GM21723 (cell line): ENCODE results near the gene GRK3.
"Not testable (repeated sequence)": the region's sequence is repeated elsewhere in the genome, so short reads cannot be mapped to it uniquely, and the experiment has no call there.

Source experiments
- ATAC-seq: cut with Tn5 transposase; IDR thresholded peaks from one replicate; pipeline ENCODE4 v1.9.1; 2021; ENCODE audit warnings: mild to moderate bottlenecking, moderate library complexity; ENCODE audit not compliant: unreplicated experiment

GRK3 gene

DNA sequence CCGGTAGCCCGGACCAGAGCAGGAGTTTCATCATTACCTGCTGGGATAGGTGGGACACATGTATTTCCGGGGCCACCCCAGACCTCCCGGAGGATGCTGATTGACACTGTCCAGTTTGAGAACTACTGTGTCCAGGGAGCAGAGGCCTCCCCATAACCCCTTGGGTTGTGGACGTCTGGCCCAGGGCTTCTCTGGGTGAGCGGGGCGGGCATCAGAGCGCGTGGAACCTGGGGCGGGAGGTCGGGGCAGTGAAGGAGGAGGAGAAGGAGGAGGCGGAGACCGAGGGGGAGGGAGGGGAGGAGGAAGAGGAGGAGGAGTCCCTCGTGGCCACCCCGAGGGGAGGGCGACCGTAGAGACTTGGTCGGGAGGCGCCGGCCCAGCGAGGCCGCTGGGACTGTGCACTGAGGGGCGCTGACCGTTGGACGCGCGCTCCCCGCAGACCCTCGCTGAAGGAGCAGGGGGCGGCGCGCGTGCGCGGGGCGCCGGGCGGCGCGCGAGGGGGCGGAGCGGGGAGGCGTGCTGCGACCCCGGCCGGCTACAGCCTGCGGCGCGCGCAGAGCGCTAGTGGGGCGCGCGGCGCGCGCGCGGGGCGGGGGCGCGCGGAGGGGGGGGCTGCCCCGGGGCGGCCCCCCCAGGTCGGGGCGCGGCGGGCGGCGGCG, at the start of gene GRK3:
Gene GRK3, plus strand, starts transcription at position 356 of the 659 bp plus-strand sequence. CDS start 366 bp downstream, outside the sequence.
- peak; percentile 37 for ATAC-seq

DNA sequence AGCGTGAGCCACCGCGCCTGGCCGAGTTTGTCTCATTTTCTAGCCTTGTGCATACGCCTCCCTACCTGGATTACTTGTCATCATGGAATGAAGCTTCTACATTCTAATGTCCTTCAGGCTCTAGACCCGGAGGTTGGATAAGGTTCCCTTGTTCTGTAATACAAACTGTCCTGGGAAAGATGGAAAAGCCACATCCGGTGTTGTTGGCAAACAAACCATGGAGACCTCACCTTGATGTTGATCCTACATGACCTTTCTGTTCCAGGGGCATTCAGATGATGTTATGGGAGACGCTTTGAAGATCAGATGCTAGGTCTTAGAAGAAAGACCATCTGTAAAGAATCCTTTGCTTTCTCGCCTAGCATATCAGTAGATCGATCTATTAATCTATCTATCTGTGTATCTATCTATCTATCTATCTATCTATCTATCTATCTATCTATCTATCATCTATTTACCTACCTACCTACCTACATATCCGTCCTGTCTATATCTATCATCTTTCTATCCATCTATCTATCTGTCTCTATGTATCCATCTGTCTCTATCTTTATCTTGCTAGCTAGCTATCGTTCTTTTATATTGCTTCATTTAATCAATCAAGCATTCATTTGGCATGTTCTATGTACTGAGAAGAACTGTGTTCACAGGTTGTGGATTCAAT, 46.3 kb upstream of the GRK3 start:
- ATAC-seq: no peak

DNA sequence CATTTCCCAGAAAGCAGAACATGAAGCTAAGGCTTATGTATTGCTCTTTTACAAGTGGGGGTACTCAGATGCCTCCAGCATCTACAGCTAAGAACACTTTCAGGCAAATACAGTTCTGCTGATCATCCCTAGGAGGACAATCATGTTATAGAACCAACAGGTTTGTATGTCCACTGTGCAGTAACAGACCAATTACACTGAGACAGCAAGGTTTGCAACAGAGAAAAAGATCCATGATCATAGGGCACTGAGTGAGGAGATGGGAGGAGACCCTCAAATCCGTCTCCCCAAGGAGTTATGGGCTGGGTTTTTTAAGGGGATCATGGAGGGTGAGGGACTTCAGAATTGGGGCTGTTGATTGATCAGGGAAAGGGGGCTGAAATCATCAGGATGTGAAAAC, 39.1 kb upstream of the GRK3 start:
- ATAC-seq: no peak

DNA sequence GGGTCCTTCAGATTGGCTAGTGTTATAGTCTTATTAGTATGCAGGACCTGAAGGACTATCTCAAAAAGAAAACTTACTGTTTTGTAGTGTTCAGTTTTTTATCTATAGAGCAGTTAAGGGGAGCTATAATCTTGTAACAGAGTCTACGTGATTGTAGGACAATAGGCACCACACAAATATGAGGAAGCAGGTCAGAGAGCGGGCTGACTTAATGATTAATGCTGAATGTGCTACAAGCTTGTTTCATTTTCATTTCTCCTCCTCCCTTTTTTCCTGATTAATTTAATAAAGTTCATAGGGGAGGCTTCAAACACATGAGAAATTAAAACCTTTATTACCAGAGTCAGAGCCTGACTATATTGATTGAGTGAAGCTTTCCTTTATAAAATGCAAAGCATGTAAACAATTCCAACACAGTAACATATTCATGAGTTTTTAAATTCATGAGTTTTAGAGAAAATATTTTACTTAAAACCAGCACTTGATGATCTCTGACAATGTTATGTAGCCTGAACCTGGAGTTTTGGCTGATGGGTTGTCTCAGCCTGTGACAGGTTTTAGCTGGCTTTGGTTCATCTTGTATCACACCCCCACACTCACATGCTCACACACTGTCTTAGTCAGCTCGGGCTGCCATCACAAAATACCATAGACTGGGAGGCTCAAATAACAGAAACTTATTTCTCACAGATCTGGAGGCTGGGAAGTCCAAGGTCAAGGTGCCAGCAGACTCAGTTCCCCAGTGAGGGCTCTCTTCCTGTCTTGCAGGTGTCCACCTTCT, 38.5 kb upstream of the GRK3 start:
- ATAC-seq: not testable (repeated sequence)

DNA sequence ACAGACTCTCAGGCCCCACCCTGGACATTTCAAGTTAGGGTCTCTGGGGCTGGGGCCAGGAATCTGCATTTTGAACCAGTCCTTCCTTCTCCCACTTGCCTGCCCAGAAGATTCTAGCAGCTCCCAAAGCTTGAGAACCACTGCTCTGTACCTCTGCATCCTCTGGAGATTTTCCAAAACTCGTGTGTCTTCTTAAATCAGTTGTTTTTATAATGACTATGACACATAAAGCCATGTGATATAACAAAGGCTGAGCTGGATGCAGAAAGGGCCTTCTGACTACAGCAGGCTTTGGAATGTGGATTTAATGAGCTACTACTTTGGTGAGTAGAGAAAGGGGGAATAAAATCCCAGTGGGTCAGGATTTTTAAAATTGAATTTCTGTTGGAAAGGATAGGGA, 37.5 kb upstream of the GRK3 start:
- not testable (repeated sequence) for ATAC-seq

DNA sequence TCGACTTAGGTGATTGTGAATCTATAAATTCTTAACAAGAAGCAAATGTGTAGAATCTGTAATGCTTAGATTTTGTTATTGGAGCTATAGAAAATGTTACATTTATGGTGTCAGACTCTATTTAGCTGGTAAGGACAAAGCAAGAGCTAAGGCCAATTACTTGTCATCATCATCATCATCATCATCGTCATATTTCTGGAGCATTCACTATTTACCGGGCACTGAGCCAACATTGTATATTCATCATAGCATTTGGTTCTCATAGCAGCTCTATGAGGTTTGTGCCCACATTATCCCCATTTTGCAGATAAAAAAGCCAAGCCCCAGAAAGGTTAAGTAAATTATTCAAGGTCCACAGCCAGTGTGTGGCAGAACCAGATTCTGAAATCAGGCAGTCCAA, 36.4 kb upstream of the GRK3 start:
- ATAC-seq: not testable (repeated sequence)

DNA sequence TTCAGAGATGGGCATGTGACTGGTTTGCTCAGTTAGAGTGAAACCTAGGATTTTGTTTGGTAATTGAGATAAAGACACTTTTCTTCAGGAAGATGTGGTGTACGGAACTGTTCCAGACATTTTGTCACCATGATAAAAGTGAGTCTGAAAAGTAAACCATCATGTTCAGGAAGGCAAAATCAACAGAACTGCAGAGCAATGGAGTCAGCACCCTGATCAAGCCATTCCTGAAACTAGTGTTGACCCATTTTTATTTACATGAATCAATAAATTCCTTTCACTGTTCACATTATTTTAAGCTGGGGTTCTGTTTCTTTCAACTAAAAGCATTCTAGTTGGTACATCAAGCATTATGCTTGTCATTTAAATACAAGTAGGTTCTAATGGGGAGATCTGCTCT, 35.4 kb upstream of the GRK3 start:
- not testable (repeated sequence) for ATAC-seq

DNA sequence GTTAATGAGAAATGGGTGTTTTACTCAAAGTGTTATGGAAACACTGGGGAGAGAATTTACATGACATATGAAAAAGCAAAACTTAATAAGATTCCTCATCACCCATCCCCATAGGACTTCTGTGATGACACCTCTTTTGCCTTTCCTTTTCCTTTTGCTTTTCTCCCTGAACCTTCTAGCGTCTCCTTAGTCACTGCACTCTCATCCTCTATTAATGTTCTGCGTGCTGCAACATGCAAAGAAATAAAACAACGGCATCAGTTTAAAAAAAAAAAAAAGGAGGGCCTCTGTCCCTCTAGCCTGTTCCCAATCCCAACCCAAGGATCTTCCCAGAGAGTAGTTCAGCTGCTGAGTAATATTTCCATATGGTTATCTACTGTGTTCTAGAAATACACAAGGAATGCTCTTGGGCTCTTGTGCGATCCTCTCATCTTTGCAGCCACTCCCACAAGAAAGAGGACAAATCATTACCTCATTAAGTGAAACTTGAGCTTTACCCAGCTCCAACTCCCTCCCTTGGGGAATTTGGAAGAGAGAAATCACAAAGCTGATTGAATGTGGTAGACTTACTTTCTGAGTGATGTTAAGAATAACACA, 34.8 kb upstream of the GRK3 start:
- not testable (repeated sequence) for ATAC-seq

DNA sequence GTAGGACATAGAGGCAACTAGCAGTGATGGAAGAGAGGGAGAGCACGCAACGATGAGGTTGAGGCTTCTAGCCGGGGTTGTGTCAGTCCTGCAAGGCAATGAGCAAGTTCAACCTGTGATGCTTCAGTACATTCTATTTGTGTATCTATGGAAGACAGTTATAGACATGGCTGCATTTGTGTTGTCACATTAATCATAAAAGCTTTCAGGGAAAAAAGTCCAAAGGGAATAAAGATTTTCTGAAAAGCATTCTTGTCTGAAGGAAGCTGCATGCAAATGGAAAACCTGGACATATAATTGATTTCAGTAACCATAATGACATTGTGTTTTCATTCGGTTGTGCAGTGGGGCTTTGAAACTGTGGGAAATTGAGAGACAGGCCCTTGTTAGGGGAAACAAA, 32.8 kb upstream of the GRK3 start:
- ATAC-seq: not testable (repeated sequence)

DNA sequence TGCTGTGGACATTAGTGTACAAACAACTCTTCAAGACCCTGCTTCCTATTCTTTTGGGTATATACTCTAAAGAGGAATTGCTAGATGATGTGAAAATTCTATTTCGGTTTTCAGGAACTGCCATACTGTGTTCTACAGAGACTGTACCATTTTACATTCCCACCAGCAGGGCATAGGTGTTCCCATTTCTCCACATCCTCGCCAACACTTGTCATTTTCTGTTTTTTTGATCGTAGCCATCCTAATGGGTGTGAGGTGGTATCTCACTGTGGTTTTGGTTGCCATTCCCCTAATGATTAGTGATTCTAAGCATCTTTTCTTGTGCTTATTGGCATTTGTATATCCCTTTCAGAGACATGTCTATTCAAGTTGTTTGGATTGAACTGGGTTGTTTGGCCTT, 29.8 kb upstream of the GRK3 start:
- no peak for ATAC-seq

DNA sequence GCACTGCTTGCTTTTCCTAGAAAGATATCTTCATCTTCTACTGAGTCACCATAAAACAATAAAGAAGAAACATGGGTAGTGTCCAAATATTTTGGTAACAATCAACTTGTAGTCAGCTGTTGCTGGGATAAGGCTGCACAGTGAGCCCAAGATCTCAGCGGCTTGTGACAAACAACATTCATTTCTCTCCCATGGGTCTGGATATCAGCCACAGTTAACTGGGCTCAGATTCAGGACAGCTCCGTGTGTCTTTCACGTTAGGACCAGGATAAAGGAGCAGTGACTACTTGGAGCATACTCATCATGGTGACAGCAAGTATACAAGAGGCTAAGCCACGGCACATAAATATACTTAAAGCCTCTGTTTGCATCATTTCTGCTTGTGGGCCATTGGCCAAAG, 27.9 kb upstream of the GRK3 start:
- ATAC-seq: no peak

DNA sequence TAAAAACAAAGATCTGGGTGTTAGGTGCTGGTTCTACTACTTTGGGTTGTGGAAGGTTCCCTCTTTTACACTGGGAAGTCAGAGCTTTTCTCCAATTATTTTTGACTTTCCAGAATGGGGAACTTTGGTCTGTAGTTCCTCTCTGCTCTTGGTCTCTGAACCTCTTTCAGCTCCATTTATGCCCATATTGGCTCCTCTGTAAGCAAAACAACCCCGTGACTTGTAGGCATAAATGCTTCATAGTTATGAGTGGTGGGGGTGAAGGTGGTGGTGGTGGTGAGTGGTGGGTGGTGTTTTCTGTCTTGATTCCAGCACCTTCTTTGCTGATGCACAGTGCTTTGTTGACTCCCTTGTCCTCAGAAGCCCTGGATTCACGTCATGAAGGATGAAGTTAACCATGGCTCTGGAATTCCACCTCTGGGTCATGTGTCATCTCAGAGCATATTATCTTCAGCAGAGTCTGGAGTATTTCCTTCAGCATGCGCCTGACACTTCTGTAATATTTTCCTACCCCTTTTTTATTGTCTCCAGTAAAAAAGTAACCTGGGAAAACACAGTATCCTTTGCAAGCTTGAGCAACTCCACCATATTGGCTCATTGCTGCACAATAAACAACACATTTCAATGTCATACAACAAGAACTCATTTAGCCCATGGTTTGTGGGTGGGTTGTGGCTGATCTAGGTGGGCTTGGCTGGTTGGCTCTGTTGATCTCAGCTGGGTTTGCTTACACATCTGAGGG, 24.1 kb upstream of the GRK3 start:
- ATAC-seq: no peak

DNA sequence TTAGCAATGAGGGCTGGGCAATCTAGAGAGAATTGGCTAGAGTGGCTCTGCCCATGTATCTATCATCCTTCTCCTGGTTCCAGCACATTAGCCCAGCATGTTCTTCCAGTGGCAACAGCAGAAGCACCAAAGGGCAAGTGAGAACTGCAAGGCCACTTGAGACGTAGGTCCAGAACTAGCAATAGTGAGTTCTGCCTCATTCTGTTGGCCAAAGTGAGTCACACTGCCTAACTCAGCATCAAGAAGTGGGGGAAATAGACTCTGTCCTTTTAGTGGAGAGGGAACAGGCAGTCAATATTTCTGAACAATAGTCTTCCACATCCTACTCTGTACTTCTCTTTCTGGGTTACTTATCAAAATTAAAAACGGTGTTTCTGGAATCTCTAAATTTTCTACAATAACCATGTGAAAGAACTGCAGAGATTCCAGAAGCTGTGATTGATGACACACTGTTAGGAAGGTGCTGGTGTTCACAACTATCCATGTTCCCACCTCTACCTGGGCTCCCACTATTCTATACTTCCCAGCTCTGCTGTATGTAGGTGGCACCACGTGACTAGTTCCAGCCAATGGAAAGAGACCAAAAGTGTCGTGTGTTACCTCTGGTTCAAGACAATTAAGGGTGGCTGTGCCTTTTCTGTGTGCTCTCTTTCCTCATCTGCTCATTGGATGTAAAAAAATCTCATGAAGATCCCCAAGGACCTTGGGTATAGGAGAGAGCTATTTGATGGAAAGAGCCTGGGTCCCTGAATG, 23.4 kb upstream of the GRK3 start:
- ATAC-seq: no peak

DNA sequence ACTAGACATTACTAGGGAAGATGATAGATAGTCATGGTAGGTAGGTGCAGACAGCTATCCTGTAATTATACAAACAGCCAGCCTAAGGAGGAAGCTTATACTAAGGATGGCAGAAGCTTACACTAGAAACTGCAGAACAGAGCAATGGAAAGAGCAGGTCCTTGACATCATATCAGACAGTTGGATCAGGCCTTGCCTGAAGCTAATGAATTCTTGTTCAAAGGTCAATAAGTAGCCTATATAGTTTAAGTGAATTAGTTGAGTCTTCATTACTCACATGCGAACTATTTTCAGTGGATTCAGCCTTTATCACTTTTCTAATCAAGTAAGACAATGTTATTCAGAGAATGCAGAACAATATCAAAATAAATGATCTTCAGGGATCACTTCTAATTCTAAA, 22.3 kb upstream of the GRK3 start:
- no peak for ATAC-seq

DNA sequence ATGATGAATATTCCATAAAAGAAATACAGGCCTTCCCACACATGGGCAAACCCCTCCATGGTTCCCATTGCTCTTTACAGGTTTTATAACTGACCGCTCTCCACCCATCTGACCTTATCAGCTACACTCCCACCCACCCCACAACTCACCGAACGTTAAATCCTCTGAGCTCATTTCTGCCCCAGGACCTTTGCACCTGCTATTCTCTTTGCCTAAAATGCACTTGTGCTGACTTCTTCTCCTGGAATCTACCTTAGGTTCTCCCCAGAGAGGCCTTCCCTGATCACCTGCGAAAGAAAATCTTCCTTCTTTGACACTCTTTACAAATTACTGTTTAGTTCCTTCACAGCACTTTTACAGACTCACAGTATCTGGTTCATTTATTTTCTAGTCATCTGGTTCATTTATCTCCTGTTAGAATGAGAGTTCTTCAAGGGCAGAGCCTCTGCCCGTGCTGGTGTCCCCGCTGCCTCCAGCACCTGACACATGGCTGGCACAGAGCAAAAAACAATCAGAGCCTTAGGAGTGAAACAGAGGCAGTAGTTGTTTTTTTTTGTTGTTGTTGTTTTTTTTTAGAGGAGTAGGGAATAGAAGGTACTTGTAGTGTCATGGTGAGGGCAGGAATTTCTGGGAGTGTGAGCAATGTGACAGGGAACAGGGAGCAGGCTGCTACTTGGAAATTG, 21.6 kb upstream of the GRK3 start:
- no peak for ATAC-seq

DNA sequence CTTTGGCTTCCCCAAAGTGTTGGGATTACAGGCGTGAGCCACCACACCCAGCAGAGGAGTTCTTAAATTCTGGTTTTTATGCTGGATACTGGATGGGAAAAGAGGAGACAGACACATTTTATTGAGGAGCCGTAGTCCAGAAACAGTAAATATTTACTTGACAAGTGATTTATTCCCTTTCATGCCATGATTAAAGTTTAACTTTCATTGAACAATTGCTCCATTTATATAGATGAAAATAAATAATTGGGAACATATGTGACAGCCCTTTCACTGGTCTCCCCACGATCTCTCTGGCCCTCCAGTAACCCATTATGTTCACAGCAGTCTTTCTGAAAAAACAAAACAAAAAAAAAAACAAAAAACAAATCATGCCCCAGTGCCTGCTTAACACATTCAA, 19.3 kb upstream of the GRK3 start:
- ATAC-seq: no peak

DNA sequence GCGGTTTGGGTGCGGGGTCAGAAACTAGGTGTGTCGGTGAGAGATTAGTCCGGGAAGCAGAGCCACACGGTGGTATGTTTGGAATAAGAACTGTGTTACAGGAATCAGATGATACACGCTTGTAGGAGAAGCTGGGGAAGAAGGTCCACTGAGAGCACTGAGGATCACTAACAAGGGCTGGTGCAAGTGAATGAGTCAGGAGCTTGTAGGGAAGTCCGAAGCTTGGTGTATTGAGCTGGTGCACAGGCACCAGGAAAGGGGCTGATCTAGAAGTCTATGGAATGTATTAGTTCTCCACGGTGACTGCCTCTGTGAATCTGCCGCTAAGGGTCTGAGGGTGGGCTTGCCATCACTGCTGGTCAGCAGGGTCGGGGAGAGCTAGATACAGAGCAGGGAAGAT, 18.8 kb upstream of the GRK3 start:
- ATAC-seq: no peak

DNA sequence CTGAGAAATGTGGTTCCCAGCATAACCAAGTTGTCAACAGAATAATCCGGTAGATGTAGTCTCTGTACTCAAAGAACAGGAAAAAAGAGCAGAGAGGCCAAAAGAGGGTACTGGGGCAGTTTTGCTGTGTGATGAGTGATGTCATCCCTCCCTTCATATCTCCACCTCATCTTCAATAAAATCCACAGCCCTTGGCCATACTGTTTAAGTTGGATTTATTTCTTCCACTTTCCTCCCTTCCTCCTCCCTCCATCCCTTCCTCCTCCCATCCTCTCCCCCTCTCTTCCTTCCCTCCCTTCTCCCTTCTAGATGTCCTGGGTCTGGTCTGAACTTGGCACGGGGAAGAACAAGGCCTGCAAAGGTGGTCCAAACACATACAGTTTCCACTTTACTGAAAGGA, 18.2 kb upstream of the GRK3 start:
- ATAC-seq: no peak

DNA sequence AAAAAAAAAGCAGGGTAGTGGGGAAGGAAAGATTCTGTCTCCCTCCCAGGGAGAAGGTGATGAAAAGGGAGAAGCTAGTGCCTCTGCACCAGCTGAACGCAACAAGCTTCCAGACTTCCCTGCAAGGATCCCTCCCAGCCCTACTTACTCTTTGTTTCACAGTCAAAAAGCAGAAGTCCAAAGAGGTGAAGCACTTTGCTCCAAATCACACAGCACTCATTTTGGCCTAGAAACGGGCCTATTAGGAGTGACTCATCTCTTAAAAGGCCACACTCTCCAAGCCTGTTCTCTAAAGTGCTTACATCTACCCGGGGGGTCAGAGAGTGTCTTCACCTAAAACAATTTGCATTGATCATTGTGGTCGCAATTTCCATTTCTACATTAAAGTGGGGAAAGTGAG, 17.7 kb upstream of the GRK3 start:
- ATAC-seq: no peak
